Nucleus accumbens (tissue), 56 donors: ENCODE measurements around the gene CCDC28B.
A peak's percentile ranks its signal among the peaks of the same experiment; 100 is the strongest.

Source experiments
- DNase-seq, 56 donors: peaks; one replicate each; lab custom pipeline; 2025; lab: John Stamatoyannopoulos, UW

Gene CCDC28B

GRCh38 chr1:32249831-32250525 lies 49.6 kb downstream of the CCDC28B start:
- peak in 2 of 56 donors; percentile 7 to 13 for DNase-seq

DNA sequence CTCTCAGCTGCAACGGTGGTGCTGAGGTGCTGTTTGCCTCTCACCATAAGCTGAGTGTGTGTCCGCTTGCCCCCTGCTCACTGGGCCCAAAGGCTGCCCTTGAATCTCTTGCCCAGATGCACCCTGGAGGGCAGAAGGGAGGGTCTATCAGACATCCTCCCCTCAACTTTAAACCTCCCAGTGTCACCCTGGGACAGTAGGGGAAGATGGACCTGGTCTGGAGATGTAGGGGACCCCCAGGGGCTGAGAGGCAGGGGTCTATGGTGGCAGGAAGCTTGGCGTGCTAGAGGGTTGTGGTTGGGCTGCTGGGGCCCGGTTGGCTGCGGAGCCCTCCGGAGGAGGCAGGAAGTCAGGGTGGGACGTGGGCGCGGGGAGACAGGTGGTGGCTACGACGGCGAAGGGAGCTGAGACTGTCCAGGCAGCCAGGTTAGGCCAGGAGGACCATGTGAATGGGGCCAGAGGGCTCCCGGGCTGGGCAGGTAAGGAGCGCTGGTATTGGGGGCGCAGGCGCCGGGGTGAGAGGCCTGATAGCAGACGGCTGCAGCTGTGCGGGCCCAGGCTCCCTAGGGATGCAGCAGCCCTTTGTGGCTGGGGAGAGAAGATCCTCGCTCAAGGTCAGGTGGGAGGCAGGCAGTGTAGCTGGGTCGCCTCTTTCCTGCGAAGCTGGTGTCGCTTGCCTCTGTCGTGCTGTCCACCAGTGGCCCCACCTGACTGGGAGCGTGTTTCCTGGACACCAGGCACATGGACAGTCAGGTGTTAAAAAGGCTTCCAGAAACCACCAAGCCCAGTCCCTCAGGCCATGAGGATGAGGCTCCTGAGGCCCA lies 50.7 kb downstream of the CCDC28B start, which contains the start of gene LCK:
LCK (plus strand) TSS at position 373 of the 824 bp plus-strand sequence. CDS start 23,065 bp downstream, outside the sequence.
- DNase-seq: no peak
